PC-3 (cell line): ENCODE measurements around the gene ARHGEF28.

Experiments
- CTCF ChIP-seq: fragments of 300-600 bp; sonication (generic); conservative IDR thresholded peaks from 2 replicates; pipeline ENCODE4 v1.5.1; 2017; ENCODE audit warnings: antibody characterized with exemption, low read depth, mild to moderate bottlenecking, low read length
- EZH2 ChIP-seq: fragments of 300-600 bp; sonication (generic); IDR thresholded peaks from one replicate; pipeline ENCODE4 v1.6.1; 2017; ENCODE audit warnings: antibody characterized with exemption, mild to moderate bottlenecking, low read length; ENCODE audit not compliant: unreplicated experiment

- TF ChIP-seq CTCF (no peak), EZH2 (no peak)
These were observed 187.1 kb downstream of the ARHGEF28 start for GRCh38 chr5:73812962-73813588.
